Neural cell (in vitro differentiated cells): ENCODE measurements around the gene EIF2B5.

ENCODE experiments used
- EZH2 ChIP-seq: fragments of 200-600, 300-800 bp; shearing (Covaris generic), sonication (generic); IDR thresholded peaks from 2 replicates; pipeline ENCODE4 v1.6.1; 2014; ENCODE audit warnings: antibody characterized with exemption, low read length, borderline replicate concordance, mild to moderate bottlenecking; ENCODE audit not compliant: insufficient read depth, poor library complexity, severe bottlenecking
- POLR2AphosphoS5 ChIP-seq: IDR thresholded peaks from 2 replicates; pipeline ENCODE4 v1.6.1; 2012
- RAD21 ChIP-seq: fragments of 450-650 bp; conservative IDR thresholded peaks from 2 replicates; pipeline ENCODE4 v1.6.1; 2014; ENCODE audit warnings: antibody characterized with exemption, mild to moderate bottlenecking, moderate library complexity
- SMC3 ChIP-seq: fragments of 450-650 bp; conservative IDR thresholded peaks from 2 replicates; pipeline ENCODE4 v1.6.1; 2014; ENCODE audit warnings: antibody characterized with exemption, mild to moderate bottlenecking, moderate library complexity; ENCODE audit not compliant: poor library complexity
- TF ChIP-seq, protein P1 (sequence below): fragments of 450-650 bp; IDR thresholded peaks from 2 replicates; pipeline ENCODE4 v1.5.1; 2014; ENCODE audit warnings: antibody characterized with exemption, mild to moderate bottlenecking, moderate library complexity; ENCODE audit not compliant: poor library complexity, severe bottlenecking

DNA sequence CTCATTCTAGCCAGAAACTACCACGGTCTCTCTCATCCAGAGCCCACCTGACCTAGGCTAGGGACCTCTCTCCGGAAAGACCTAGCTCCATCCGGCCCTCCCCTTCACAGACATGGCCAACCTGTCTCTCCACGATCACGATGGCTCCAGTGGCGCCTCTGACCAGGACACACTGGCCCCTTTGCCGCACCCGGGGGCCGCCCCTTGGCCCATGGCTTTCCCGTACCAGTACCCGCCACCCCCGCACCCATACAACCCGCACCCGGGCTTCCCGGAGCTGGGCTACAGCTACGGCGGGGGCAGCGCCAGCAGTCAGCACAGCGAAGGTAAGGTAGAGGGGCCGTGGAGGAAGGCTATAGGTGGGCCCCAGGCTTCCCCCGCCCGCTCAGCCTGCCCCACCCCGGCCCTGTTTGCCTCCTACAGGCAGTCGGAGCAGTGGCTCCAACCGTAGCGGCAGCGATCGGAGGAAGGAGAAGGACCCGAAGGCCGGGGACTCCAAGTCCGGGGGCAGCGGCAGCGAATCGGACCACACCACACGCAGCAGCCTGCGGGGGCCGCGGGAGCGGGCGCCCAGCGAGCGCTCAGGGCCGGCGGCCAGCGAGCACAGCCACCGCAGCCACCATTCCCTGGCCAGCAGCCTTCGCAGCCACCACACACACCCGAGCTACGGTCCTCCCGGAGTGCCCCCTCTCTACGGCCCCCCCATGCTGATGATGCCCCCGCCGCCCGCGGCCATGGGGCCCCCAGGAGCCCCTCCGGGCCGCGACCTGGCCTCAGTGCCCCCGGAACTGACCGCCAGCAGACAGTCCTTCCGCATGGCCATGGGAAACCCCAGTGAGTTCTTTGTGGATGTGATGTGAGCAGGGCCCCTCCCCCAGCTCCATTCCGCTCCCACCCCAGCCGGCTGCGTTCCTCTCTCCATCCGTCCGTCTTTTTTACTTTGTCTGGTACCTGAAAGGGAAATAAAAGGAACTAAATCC is 35.0 kb downstream of the EIF2B5 start:
- TF ChIP-seq POLR2AphosphoS5 (no peak), EZH2 (no peak), RAD21 (no peak), SMC3 (no peak)
- TF ChIP-seq, protein P1, sequence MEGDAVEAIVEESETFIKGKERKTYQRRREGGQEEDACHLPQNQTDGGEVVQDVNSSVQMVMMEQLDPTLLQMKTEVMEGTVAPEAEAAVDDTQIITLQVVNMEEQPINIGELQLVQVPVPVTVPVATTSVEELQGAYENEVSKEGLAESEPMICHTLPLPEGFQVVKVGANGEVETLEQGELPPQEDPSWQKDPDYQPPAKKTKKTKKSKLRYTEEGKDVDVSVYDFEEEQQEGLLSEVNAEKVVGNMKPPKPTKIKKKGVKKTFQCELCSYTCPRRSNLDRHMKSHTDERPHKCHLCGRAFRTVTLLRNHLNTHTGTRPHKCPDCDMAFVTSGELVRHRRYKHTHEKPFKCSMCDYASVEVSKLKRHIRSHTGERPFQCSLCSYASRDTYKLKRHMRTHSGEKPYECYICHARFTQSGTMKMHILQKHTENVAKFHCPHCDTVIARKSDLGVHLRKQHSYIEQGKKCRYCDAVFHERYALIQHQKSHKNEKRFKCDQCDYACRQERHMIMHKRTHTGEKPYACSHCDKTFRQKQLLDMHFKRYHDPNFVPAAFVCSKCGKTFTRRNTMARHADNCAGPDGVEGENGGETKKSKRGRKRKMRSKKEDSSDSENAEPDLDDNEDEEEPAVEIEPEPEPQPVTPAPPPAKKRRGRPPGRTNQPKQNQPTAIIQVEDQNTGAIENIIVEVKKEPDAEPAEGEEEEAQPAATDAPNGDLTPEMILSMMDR: no peak
